Stimulated activated CD4-positive, alpha-beta T cell treated with anti-CD3 and anti-CD28 coated beads, Interleukin-2, amount 100 ng/mL, for 24 hours (primary cell): ENCODE data around the gene C17orf75.
"Not testable (repeated sequence)": the region's sequence is repeated elsewhere in the genome, so short reads cannot be mapped to it uniquely, and the experiment has no call there.

Experiments used
- DNase-seq, 2 donors: peaks; one replicate each; pipeline ENCODE4 v3.0.0-alpha.2; 2020

The C17orf75 gene

DNA sequence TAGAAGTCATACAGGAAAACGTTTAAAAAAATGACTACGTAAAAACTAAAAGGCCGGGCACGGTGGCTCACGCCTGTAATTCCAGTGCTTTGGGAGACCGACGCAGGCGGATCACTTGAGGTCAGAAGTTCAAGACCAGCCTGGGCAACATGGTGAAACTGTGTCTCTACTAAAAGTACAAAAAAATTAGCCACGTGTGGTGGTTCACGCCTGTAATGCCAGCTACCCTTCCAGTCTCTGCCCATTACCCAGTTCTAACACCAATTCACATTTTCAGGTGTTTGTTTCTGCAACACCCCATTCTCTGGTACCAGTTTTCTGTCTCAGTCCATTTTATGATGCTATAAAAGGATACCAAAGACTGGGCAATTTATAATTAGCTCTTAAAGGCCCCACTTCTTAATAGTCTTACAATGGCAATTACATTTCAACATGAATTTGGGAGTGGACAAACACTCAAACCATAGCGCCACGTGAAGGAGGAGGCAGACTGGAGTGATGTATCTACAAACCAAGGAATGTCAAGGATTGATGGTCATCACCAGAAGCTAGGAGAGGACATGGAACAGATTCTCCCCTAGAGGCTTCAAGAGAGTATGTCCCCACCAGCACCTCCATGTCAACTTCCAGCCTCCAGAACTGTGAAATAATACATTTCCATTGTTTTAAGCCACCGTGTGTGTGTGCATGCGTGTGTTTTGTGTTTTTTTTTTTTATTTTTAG lies 791 bp upstream of the C17orf75 start:
- DNase-seq = no peak

DNA sequence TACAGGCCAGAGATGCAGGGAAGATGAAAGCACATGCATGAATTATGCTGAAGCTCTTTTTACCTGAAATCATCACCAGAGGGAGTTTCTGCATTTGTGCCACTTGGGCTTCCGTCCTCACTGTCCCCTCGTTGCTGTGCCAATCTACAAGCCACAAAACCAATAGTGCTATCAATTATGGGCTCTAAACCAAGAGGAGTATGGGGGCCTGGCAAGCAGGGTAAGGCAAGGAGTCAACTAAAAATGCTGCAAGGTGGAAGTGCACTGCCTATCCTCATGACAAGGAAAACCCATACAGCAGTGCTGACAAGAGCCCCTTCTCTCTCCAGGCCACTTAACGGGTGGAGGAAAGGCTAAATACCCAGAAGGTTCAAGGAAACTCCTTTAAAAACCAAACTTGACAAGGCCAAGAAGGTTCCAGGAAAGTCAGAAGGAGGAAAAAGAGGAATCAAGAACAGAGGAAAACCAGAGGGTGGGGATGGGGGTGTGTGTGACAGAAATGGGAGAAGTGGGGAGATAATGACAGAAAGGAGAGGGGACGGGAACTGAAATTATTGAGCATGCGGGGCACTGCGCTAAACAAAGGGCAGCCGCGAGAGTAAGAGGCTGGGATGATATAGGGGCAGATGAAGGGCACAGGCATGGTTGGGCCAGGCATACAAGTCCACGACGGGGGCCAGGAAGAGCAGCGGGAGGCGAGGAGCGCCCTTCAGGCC lies 674 bp downstream of the C17orf75 start:
- peak; percentile 43 to 48 for DNase-seq

DNA sequence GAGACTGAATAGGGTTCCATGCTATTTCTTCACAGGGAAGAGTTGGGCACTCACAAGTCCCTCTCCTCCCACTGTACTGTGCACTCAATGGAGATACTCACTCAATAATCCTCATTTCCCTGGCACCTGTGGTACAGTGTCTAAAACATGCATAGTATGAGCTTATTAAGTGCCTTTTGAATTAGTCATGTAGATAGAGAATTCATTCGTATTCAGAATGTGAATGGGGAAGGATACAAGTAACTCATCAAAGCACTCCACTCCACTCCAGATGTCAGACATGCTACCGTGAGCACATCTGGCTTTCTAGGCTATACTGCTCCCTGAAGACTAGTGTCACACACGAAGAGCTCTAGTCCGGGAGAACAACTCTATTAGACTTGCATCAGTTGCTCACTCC lies 6.3 kb downstream of the C17orf75 start:
- no peak for DNase-seq

DNA sequence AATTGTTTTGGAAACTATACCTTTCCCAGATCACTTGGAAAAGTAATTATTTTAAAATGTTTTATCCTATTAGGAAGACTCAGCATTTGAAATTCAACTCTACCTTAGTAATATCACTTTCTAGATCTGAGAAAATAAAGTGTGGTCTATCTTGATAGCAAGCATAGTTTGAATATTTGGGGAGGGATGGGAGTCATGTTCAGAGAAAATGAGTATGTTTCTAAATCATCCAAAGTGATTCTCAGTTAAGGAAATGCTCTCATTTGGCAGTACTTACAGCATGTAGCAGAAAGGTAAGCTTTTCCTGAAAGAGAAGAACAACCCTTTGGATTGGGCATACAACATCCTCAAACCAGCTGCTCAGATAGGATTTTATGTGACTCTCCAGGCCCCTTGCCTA lies 6.9 kb downstream of the C17orf75 start:
- no peak for DNase-seq

DNA sequence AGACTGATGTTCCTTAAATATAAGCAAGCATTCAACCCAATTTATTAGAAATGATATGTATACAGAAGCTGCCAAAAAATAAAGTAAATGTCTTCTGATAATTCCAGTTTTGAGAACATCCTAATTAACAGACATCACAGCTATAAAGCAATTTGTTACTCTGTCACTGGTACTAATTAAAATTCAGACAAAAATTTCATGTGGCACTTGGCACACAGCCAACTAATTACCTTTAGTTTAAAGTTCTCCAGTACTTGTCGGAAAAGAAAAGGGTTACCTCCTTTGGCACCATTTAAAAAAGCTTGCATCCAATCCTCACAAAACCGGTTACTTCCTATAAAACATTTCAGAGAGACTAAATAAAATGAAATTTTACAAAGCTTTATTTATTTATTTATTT lies 8.8 kb downstream of the C17orf75 start:
- no peak for DNase-seq

DNA sequence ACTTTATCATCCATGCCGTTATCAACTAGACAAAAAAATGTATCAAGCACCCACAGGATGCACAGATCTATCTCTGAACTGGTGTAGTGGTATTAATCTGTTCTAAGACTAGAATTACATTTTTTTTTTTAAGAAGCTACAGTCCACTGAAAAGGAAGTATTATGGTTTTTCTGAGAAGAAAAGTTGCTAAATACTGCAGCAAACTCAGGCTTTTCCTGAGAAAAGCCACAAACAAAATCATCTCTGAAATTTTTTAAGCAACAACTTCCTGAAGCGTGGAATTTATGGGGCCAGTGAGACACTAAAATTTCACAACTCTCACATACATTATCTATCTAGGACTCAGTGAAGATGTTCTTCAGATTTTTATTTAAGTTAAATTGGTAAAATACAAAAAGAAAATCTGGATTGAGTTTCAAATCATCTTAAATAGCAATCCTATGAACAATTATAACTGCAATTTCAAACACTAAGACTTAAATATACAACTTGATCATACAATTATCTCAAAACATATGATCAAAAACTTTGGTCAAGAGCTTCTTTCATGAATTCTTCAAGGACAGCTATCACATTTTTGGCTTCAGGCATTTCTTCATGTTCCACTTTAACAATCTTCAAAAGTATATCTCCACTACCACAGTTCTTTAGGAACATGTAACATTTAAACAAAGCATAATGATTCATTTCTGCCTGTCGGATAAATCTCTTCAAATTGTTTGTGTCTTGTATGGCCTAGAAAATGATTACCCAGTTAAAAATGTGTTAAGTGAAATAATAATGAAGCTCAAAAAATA lies 10.5 kb downstream of the C17orf75 start:
- no peak for DNase-seq

DNA sequence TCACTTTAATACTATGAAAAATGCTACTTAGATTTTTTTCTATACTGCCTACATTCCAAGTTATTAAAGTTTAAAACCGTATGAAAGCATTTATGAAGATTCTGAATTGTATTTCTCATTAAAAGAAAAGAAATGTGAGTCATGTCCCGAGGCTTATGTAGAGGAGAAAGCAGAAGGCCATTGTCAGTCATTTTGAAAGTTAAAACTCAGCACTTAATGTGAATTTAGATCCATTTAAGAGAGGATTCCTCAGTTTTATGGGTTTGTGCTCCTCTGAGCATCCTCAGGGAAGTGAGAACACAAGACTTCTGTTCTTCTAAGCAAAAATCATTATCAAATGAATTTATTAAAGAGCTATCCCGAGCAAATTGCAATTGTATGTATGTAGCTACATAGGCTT lies 11.8 kb downstream of the C17orf75 start:
- no peak for DNase-seq

DNA sequence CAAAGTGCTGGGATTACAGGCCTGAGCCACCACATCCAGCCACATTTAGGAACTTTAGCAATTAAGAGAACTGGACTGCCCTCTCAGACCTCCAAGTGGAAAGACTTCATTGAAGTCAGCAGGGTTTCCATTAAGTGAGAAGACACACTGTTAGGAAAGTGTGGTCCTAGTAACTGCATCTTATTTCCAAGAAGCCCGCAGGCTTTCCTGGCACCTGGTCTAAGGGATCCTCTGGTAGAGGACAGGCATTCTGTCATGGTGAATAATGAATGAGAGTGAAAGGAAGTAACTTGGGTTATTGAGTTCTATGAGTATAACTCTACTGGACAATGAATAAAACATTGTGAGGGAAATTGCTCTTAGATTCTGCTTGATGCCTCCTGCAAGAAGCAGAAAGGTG lies 14.1 kb downstream of the C17orf75 start:
- no peak for DNase-seq

DNA sequence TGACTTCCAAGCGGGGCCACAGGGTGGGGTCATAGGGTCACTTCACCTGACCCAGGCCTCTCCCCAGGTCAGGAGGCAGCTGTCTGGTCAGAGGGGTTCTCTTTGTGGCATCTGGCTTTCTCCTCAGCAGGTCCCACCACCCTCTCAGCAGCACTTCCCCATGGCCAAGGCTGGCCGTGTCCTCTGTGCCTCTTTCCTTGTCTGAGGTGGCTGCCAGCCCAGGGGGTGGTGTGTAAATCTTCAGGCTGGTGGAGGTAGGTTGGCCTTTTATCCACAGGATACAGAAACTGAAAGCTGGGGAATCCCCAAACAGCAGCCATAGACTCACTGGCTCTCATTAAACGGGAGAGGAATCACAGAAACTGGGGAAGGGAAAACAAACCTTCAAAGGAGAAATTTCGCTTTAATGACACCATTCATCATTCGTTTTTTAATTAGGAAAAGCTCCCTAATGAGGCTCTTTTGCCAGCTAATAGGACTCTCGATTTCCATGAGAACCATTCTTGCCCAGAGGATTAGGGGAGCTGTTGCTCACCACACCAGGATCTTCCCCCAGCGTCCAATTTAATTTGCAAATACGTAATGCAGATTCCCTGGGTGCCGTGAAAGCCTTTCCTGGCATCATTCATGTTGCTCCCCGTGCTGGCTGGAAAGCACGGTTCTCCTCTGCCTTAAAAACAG lies 18.0 kb downstream of the C17orf75 start:
- peak; percentile 24 to 25 for DNase-seq

DNA sequence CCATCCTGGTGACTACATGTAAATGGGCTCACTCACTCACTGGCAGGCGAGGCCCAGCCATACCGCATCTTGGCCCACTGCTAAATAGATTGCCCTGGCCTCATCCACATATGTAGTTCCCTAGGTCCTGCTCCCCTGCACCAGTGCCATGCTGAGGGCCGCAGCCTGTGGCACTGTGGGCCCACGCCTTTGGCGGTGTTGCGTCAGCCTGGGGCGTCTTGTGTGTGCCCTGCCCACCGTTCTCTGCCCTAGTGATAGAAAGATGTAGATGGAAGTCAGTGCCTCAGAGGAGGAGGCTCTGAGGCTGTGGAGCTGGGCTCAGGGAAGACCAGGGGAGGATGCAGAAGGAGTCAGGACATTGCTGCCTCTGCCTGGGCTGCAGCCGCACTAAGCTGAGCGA lies 18.9 kb downstream of the C17orf75 start:
- no peak for DNase-seq

DNA sequence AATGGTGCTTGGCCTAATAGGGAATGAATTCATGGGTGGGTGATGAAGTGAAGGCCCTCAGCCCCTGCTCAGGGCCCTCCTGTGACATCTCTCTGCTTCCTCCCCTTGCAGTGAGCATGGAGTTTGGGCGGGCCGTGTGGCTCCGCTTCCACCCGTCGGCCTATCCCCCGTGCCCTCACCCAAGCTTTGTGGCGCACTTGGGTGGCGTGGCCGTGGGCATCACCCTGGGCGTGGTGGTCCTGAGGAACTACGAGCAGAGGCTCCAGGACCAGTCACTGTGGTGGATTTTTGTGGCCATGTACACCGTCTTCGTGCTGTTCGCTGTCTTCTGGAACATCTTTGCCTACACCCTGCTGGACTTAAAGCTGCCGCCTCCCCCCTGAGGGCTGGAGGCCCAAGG lies 21.1 kb downstream of the C17orf75 start:
- no peak for DNase-seq

DNA sequence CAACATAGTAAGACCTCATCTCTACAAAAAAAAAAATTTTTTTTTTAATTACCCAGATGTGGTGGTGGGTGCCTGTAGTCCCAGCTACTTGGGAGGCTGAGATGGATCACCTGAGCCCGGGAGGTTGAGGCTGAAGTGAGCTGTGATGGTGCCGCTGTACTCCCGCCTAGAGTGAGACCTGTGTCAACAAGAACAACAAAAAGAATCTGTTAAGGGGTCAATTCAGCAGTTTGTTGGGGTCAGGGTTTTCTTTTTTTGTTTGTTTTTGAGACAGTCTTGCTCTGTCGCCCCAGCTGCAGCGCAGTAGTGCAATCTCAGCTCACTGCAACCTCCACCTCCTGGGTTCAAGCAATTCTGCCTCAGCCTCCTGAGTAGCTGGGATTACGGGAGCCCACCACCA lies 21.9 kb downstream of the C17orf75 start:
- DNase-seq = not testable (repeated sequence)

DNA sequence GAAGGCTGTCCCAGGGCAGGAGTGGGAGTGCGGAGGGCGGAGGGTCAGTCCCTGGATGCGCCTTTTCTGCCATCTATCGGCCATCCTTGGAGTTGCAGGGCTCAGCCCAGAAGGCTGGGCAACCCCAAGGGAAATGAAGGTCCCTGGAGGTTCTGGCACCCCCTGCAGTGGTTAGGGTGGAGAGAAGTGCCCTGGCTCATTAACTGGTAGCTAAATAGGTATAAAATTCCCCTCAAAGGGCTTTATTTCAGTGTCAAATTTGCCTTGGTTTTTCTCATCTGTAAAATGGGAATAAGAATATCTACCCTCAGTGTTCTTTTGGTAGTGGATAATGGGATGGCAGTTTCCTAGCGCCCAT lies 22.4 kb downstream of the C17orf75 start:
- DNase-seq = peak; percentile 86 to 87

DNA sequence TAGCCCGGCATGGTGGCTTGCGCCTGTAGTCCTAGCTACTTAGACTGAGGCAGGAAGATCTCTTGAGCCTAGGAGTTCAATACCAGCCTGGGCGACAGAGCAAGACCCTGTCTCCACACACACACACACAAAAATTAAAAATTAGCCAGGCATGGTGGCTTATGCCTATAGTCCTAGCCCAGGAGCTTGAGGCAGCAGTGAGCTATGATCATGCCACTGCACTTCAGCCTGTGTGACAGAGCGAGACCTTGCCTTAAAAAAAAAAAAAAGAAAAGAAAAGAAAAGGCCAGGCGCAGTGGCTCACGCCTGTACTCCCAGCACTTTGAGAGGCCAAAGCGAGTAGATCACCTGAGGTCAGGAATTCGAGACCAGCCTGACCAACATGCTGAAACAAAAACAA lies 23.9 kb downstream of the C17orf75 start:
- DNase-seq = no peak

DNA sequence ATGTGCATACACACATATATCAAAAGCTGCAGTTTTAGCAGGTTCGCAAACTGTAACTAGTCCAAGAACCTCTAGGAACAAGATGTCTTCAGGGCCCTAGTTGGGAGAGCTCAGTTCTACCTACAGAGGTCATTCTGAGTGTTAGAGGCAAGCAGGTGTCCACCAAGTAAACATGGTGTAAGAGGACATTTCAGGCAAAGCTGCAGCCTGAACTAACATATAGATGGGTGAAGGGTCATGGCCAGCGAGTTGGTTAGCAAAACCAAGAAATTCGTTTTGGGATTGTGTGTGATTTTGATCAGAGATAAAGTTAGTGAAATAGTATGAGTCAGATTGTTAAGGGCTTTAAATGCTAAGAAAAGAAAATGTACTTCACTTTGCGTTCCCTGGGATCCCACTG lies 24.6 kb downstream of the C17orf75 start:
- DNase-seq = no peak

DNA sequence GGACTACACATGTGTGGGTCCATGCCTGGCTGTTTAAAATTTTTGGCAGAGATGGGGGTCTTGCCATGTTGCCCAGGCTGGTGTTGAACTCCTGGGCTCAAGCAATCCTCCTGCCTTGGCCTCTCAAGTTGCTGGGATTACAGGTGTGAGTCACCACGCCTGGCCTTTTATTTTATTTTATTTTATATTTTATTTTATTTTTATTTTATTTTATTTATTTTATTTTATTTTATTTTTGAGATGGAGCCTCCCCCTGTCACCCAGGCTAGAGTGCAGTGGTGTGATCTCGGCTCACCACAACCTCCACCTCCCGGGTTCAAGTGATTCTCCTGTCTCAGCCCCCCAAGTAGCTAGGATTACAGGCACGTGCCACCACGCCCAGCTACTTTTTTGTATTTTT lies 25.3 kb downstream of the C17orf75 start:
- DNase-seq = not testable (repeated sequence)

DNA sequence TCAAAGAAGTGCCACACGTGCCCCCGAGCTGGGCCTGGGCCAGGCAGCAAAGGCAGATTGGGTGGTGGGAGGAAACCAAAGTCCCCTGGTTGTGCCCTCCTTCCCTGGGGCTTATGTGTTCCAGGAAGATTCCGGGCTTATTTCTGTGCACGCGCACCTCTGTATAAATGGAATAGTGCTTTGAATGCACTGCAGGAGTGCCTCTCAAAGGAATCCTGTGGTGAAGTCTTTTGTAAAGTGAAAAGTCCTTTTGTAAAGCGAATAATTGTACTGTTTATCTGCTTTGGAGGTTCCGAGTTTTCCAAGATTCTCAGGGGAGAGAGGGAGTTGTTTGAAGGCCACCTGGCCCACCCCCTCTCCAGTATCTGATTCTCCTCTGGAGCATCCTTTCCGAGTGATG lies 26.8 kb downstream of the C17orf75 start:
- DNase-seq = no peak

DNA sequence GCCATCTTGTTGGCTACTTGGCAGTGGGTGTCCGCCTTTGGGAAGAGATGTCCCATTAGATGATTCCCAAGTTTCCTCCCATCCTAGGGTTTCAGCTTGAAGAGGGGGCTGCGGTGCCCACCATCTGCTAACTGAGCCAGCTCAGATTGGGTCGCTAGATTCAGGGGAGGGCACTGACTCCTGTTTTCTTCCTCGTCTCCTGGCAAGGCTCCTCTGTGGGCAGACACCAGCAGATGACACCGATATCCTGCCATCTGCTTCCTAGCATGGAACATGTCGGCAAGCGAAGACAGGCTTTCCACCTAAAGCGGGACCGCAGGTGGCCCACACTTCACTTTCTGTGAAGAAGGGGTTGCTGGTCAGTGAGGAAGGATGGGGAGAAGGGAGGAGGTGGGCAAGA lies 27.3 kb downstream of the C17orf75 start:
- no peak for DNase-seq

DNA sequence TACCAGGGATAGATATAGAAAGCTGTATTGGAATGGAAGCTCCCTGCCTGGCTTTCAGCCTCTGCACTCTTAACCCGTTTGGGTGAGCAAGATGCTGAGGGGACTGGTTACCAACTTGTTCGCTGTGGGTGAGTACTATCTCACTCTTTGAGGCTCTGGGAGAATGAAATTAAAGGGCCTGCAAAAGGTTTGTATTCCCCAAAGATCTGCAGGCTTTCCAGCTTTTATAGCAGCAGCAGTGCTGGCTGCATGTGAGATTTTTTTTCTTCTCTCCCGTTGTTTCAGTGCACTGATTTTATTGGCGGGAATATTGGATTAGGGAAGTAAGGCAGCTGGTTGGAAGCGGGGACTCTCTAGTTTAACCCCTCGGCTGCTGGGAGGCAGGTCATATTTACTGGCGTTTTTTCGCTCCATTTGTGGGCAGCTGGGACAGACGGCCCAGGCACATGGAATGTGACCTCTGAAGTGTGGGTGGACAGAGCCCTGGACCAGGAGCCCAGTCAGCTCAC lies 30.9 kb downstream of the C17orf75 start:
- no peak for DNase-seq

DNA sequence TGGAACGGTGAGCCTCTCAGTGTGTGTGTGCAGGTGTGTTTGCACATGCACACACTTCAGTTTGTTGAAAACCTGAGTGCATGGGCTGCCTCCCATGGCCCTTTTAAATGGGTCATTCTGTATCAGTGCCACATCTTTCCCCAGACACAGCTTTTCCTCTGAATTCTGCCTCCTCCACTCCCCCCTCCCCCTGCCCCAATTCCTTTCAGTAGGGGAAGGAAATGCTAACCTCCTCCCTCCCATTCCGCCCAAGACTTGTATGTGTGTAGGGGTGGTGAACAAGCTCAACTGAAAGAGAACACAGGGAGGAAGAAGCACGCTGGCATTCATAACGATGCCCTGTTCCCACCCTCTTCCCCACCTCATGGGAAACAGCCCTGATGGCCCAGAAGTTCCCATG lies 34.3 kb downstream of the C17orf75 start:
- DNase-seq = no peak

DNA sequence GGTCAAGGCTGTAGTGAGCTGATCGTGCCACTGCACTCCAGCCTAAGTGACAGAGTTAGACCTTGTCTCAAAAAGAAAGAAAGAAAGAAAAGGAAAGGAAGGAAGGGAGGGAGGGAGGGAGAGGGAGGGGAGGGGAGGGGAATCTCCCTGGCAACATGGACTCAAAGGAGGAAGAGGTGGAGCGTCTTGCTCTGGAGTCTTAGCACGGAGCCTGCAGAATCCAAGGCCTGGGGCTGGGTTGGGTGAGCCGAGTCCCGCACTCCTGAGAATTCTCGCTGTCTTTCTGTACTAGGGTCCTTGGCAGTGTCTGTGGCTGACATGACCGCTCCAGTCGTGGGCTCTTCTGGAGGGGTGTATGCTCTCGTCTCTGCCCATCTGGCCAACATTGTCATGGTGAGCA lies 36.9 kb downstream of the C17orf75 start:
- DNase-seq = no peak

DNA sequence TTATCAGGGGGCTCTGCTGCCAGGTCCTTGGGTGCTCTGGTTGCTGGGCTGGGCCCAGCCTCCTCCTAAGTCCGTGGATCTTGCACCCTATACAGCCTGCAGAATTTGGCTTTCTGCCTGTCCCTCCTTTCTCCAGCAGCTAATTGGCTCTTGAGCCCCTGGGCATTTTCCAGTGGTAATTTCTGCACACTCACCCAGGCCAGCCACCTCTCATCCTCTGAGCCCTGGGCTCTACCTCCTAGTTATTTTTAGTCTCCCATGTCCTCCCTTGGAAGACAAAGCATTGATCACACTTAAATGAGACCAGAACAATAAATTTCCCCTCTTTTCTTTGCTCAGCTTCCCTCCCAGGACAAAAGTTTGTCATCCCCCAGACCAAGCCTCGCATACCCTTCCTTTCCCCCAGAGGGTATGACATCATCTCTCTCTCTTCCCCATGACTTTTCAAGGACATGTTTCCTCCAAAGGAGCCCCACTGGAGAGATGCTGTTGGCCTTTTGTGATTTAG lies 38.1 kb downstream of the C17orf75 start:
- DNase-seq = no peak
